ENCODE measurements around the gene RASA4B.

The RASA4B gene

GRCh38 chr7:102451371-102452054 lies 66.1 kb downstream of the RASA4B start:
- no peak for TF ChIP-seq CTCF (IDR thresholded peaks at IDR 0.05; ENCODE audit: low read depth, low read length)
- no peak overlapping the region for H3K4me3 ChIP-seq (ENCODE audit: low read depth, low read length)
- in situ Hi-C loops (cut with HindIII; ENCODE audit: low sequenced_read_pairs), result no loop called here

GRCh38 chr7:102450242-102450641 lies 67.3 kb downstream of the RASA4B start:
- no peak for DNase-seq (ENCODE audit: low read depth, low spot score)
- in situ Hi-C loops (cut with HindIII; ENCODE audit: low sequenced_read_pairs), result no loop called here
- no peak overlapping the region for H3K4me3 ChIP-seq (ENCODE audit: low read depth, low read length)
- TF ChIP-seq CTCF (IDR thresholded peaks at IDR 0.05; ENCODE audit: low read depth, low read length), result peak; percentile 29

More at GRCh38 chr7:102451371-102452054, 66.1 kb downstream of the RASA4B start:
- no peak for DNase-seq (ENCODE audit: low read depth, low spot score)

GRCh38 chr7:102449136-102449535 lies 68.4 kb downstream of the RASA4B start:
- TF ChIP-seq CTCF (IDR thresholded peaks at IDR 0.05; ENCODE audit: low read depth, low read length), result no peak

GRCh38 chr7:102447311-102447710 lies 70.3 kb downstream of the RASA4B start:
- in situ Hi-C loops (cut with HindIII; ENCODE audit: low sequenced_read_pairs), result no loop called here
- no peak overlapping the region for H3K4me3 ChIP-seq (ENCODE audit: low read depth, low read length)
- no peak for DNase-seq (ENCODE audit: low read depth, low spot score)
- TF ChIP-seq CTCF (IDR thresholded peaks at IDR 0.05; ENCODE audit: low read depth, low read length), result no peak

More at GRCh38 chr7:102449136-102449535, 68.4 kb downstream of the RASA4B start:
- DNase-seq (ENCODE audit: low read depth, low spot score), result no peak
- in situ Hi-C loops (cut with HindIII; ENCODE audit: low sequenced_read_pairs), result no loop called here
- no peak overlapping the region for H3K4me3 ChIP-seq (ENCODE audit: low read depth, low read length)

- H3K4me3 ChIP-seq (ENCODE audit: low read depth, low read length), result no peak overlapping the region
- in situ Hi-C loops (cut with HindIII; ENCODE audit: low sequenced_read_pairs), result no loop called here
- no peak for DNase-seq (ENCODE audit: low read depth, low spot score)
- TF ChIP-seq CTCF (IDR thresholded peaks at IDR 0.05; ENCODE audit: low read depth, low read length), result no peak
Observed at GRCh38 chr7:102446387-102447156, 71.0 kb downstream of the RASA4B start.

GRCh38 chr7:102445674-102446071 lies 71.9 kb downstream of the RASA4B start:
- no peak for TF ChIP-seq CTCF (IDR thresholded peaks at IDR 0.05; ENCODE audit: low read depth, low read length)
- DNase-seq (ENCODE audit: low read depth, low spot score), result no peak
- no peak overlapping the region for H3K4me3 ChIP-seq (ENCODE audit: low read depth, low read length)
- in situ Hi-C loops (cut with HindIII; ENCODE audit: low sequenced_read_pairs), result no loop called here

Measured in astrocyte of the spinal cord (primary cell).